Omental fat pad (tissue), 4 donors: Measurements from ENCODE around the gene CDC73. TPM values are rescaled to one million over a fixed set of nuclear protein-coding genes. Genes with fewer than 3 reads are reported as not detected.
"Not testable (repeated sequence)": the region's sequence is repeated elsewhere in the genome, so short reads cannot be mapped to it uniquely, and the experiment has no call there.

Experiments
- ATAC-seq: fragments of 150-250 bp; one replicate; pipeline ENCODE4 v1.9.1; 2016; ENCODE audit warnings: mild to moderate bottlenecking, moderate library complexity; ENCODE audit not compliant: low FRiP score
- DNase-seq: peaks from one replicate; pipeline ENCODE4 v3.0.0-alpha.2; 2019; ENCODE audit warnings: low spot score
- CTCF ChIP-seq, 3 donors: fragments of 450-650 bp; IDR thresholded peaks; one replicate each; pipeline ENCODE4 v1.5.1; 2016 to 2017; ENCODE audit warnings: antibody characterized with exemption in 3 of 3, mild to moderate bottlenecking in 3 of 3, moderate library complexity in 2 of 3
- total RNA-seq, 4 donors: library from RNA; depleted of rRNA; stranded (reverse); fragments of >200 nt; gene quantifications; one replicate each; pipeline ENCODE4 v1.1.0, GENCODE V29; 2016

Gene CDC73
- total RNA-seq, 4 donors from 2014 or later: 34.0 to 50.2 (median 39.7) TPM

- no peak for TF ChIP-seq CTCF (IDR thresholded peaks at IDR 0.05)
- DNase-seq (no peak), ATAC-seq (no peak)
Measured at GRCh38 chr1:193260896-193261295, 139.1 kb downstream of the CDC73 start.

- no peak for TF ChIP-seq CTCF (IDR thresholded peaks at IDR 0.05)
- no peak for DNase-seq
- ATAC-seq: no peak
Measured at GRCh38 chr1:193262661-193263060, 140.8 kb downstream of the CDC73 start.

- ATAC-seq (no peak), DNase-seq (no peak)
- no peak for TF ChIP-seq CTCF (IDR thresholded peaks at IDR 0.05)
Measured at GRCh38 chr1:193264313-193265065, 142.7 kb downstream of the CDC73 start.

GRCh38 chr1:193265716-193266115 lies 143.9 kb downstream of the CDC73 start:
- no peak for ATAC-seq
- DNase-seq: no peak
- TF ChIP-seq CTCF (IDR thresholded peaks at IDR 0.05): no peak

GRCh38 chr1:193266794-193267193 lies 145.0 kb downstream of the CDC73 start:
- ATAC-seq: not testable (repeated sequence)

GRCh38 chr1:193270996-193271395 lies 149.2 kb downstream of the CDC73 start:
- no peak for DNase-seq
- no peak for ATAC-seq
- TF ChIP-seq CTCF (IDR thresholded peaks at IDR 0.05): no peak

More at GRCh38 chr1:193266794-193267193, 145.0 kb downstream of the CDC73 start:
- not testable (repeated sequence) for DNase-seq

- ATAC-seq: no peak
- no peak for TF ChIP-seq CTCF (IDR thresholded peaks at IDR 0.05)
- DNase-seq: no peak
Measured at GRCh38 chr1:193275773-193276172, 153.9 kb downstream of the CDC73 start.
